GM21825 (cell line): ENCODE results near the gene CETN1.

Experiments
- ATAC-seq: cut with Tn5 transposase; IDR thresholded peaks from one replicate; pipeline ENCODE4 v1.9.1; 2021; ENCODE audit warnings: mild to moderate bottlenecking, moderate library complexity; ENCODE audit not compliant: unreplicated experiment

The CETN1 gene

GRCh38 chr18:574865-575645, 5.1 kb upstream of the CETN1 start:
- no peak for ATAC-seq

GRCh38 chr18:576924-577323, 3.3 kb upstream of the CETN1 start:
- ATAC-seq, result no peak

- ATAC-seq, result no peak
Observed at GRCh38 chr18:577643-578375, 2.4 kb upstream of the CETN1 start.

GRCh38 chr18:579238-579637, 942 bp upstream of the CETN1 start:
- no peak for ATAC-seq

- no peak for ATAC-seq
Observed at GRCh38 chr18:581096-581495, 916 bp downstream of the CETN1 start.

- ATAC-seq, result no peak
Observed at GRCh38 chr18:582465-582864, 2.3 kb downstream of the CETN1 start.

GRCh38 chr18:595068-595467, 14.9 kb downstream of the CETN1 start:
- no peak for ATAC-seq

- ATAC-seq, result no peak
Observed at GRCh38 chr18:595571-595970, 15.4 kb downstream of the CETN1 start.

GRCh38 chr18:596288-596881, 16.2 kb downstream of the CETN1 start:
- ATAC-seq, result no peak

GRCh38 chr18:598124-598589, 18.0 kb downstream of the CETN1 start:
- no peak for ATAC-seq

GRCh38 chr18:600107-600506, 19.9 kb downstream of the CETN1 start:
- ATAC-seq, result no peak

- ATAC-seq, result no peak
Observed at GRCh38 chr18:604771-605170, 24.6 kb downstream of the CETN1 start.

GRCh38 chr18:607930-608329, 27.8 kb downstream of the CETN1 start:
- ATAC-seq, result no peak

GRCh38 chr18:610214-610928, 30.2 kb downstream of the CETN1 start:
- no peak for ATAC-seq

- no peak for ATAC-seq
Observed at GRCh38 chr18:612156-612555, 32.0 kb downstream of the CETN1 start.

- ATAC-seq, result no peak
Observed at GRCh38 chr18:614193-614592, 34.0 kb downstream of the CETN1 start.

GRCh38 chr18:615092-615521, 34.9 kb downstream of the CETN1 start:
- ATAC-seq, result no peak

GRCh38 chr18:615773-616172, 35.6 kb downstream of the CETN1 start:
- ATAC-seq, result no peak

GRCh38 chr18:616380-616995, 36.3 kb downstream of the CETN1 start:
- no peak for ATAC-seq

GRCh38 chr18:617970-618504, 37.9 kb downstream of the CETN1 start:
- ATAC-seq, result no peak
